CD4-positive, alpha-beta T cell treated with Interleukin-15 for 4 hours (primary cell): Measurements from ENCODE around the gene KCNAB2.
"Not testable (repeated sequence)": the region's sequence is repeated elsewhere in the genome, so short reads cannot be mapped to it uniquely, and the experiment has no call there.

Source experiments
- DNase-seq: peaks from one replicate; pipeline ENCODE4 v3.0.0-alpha.2; 2020; ENCODE audit warnings: low spot score

KCNAB2 gene

GRCh38 chr1:6057170-6057845, 11.6 kb downstream of the KCNAB2 start:
- no peak for DNase-seq

DNA sequence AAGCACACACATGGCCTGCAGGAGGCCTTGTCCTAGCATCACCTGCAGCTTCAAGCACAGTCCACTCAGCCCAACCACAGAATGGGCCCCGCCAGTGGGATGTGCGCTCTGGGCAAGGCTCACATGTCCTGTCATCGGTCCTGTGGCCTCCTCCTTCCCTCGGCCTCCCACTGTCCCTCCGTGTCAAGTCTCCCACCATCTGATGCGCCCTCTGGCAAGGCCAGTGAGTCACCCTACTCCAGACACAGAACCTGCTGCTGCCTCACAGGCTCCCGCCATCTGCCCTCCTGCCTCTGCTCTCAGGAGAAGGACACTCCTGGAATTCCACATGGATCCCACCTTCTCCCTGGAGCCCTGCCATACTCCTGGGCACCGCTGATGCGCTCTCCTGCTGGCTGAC, 14.2 kb downstream of the KCNAB2 start:
- no peak for DNase-seq

DNA sequence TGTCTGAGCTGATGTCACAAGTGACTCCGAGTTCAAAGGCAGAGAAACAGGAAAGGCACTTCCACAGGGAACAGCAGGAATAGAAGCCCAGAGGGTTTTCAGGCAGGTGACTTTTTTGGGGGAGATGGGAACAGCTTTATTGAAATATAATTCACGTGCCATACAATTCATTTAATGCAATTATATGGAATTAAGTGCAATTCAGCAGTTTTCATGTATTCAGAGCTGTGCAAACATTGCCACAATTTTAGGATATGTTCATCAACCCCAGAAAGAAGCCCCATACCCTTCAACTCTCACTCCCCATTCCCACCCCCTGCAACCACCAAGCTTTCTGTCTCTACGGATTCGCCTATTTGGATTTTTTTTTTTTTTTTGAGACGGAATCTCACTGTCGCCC, 17.0 kb downstream of the KCNAB2 start:
- no peak for DNase-seq

DNA sequence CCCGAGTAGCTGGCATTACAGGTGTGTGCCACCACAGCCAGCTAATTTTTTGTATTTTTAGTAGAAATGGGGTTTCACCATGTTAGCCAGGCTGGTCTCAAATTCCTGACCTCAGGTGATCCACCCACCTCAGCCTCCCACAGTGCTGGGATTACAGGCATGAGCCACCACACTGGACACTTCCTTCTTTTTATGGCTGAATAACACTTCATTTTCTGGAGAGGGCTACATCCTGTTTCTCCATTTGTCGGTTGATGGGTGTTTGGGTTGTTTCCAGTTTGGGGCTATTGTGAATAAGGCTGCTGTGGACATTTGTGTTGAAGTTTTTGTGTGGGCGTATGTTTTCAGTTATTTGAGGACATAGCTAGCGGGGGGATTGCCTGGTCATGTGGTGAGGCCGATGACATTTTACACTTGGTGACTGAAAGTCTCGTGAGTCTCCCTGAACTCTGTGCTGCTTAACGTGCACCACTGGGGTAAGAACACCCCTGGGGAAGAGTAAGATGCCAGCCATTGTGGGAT, 17.9 kb downstream of the KCNAB2 start:
- DNase-seq = not testable (repeated sequence)

- DNase-seq = no peak
Observed at GRCh38 chr1:6065093-6065858, 19.6 kb downstream of the KCNAB2 start.

GRCh38 chr1:6066680-6067079, 21.0 kb downstream of the KCNAB2 start:
- no peak for DNase-seq

GRCh38 chr1:6068073-6068472, 22.4 kb downstream of the KCNAB2 start:
- DNase-seq = no peak

DNA sequence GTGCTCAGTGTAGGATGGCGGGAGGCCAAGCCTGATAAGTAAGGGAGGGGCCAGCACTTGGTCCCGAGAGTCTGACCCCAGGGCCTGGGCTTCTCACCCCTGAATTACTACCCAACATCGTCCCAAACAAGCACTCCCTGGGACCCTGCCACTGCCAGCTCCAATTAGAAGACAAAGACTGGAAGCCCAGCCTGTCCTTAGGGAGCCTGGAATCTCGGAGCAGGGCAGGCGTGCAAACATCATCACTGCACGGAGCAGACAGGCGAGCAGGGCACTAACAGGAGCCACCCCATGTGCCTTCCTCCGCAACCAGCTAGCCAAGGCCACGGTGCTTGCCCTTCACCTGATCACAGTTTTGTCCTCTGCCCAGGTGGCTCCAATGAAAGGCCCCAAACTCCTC, 23.2 kb downstream of the KCNAB2 start:
- DNase-seq = no peak

DNA sequence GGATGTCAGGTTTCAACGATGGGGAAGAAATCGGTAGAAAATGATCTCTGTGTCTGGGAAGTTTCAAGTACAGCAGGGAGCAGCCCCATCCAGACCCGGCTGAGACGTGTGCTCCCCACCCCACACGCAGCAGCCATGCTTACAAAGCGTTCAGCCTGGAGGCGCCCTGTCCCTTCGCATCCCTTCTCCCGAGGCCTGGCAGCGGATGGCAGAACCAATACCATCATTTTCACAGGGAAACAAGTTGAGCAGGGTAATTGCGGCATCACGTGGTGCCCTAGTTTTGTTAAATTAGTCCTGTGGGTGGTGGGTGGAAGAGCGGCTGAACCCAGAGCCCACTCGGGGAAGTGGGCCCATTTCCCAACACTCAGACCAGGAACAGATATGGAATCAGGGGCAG, 23.9 kb downstream of the KCNAB2 start:
- no peak for DNase-seq

- no peak for DNase-seq
Observed at GRCh38 chr1:6070450-6070974, 24.8 kb downstream of the KCNAB2 start.

DNA sequence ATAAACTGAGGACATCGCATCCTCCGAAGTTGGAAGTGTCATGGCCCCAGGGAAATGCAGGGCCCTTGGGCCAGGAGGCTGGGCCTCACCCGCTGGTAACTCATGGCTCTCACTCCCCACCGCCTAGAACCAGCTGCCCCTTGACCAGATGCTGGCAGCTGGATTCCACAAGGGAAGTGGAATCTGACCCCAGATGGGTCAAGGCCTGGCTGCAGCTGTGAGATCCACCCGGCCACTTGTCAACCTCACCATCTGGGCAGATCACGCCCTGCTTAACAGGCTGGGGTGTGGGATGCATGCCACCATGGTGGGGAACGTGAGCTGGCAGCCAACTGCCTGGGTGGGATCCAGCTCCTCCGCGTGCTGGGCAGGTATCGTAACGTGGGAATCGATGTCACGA, 25.5 kb downstream of the KCNAB2 start:
- DNase-seq = no peak

- no peak for DNase-seq
Observed at GRCh38 chr1:6072774-6073479, 27.2 kb downstream of the KCNAB2 start.

DNA sequence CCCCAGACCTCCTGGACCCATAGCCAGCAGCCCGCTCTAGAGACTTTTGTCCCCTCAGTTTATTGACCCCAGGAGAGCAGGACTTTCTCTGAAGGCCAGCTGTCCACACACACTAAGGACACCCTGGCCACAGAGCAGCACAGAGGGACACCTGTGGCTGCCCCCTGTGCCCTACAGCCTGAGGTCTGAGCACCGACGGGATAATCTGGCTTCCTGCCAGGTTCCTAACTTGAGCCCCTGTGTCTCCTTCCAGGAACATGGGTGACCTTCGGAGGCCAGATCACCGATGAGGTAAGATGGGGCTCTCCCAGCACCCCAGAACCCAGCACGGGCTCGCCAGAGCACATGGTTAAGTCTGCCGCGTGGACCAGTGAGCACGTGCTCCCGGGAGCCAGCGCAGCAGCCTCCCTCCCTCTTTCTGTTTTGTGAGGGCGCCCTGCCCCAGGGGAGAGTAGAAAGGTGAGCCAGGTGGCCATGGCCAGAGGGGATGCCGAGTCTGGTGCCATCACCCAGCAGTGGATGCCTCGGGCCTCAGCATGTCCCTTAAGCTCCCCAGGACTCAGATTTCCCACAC, 27.9 kb downstream of the KCNAB2 start:
- DNase-seq = no peak

GRCh38 chr1:6074192-6074901, 28.7 kb downstream of the KCNAB2 start:
- DNase-seq = no peak

GRCh38 chr1:6075748-6076147, 30.1 kb downstream of the KCNAB2 start:
- no peak for DNase-seq

DNA sequence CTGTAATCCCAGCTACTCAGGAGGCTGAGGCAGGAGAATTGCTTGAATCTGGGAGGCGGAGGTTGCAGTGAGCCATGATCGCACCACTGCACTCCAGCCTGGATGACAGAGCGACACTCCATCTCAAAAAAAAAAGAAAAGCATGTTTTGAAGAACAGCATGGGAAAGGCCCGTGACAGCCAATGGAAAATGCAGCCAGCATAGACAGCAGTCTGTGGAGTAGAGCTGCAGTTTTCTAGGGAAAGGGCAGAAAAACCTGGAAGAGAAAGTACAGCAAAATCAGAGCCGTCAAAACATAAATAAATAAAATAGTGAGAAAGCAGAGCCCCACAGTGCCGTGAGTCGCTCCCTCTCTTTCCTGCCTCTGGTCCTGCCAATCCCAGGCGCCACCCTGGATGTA, 31.4 kb downstream of the KCNAB2 start:
- not testable (repeated sequence) for DNase-seq

GRCh38 chr1:6077506-6077905, 31.8 kb downstream of the KCNAB2 start:
- DNase-seq = no peak

DNA sequence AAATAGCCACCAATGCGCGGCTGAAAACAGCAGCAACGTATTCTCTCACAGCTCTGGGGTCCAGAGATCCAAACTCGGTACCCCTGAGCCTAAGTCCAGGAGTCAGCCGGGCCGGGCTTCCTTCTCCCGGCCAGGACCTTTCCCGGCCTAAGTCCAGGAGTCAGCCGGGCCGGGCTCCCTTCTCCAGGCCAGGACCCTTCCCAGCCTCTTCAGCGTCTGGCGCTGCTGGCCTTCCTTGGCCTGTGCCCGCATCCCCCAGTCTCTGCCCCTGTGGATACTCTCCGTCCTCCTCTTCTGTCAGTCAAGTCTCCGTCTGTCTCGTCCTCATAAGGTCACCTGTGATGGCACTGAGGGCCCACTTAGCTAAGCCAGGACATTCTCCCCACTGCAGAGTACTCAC, 32.2 kb downstream of the KCNAB2 start:
- DNase-seq = no peak

- DNase-seq = no peak
Observed at GRCh38 chr1:6080469-6080868, 34.8 kb downstream of the KCNAB2 start.

GRCh38 chr1:6081901-6082300, 36.2 kb downstream of the KCNAB2 start:
- no peak for DNase-seq

- no peak for DNase-seq
Observed at GRCh38 chr1:6082430-6082971, 36.8 kb downstream of the KCNAB2 start.
